ENCODE measurements around the gene EVX2. TPM values are rescaled to one million over a fixed set of nuclear protein-coding genes. Genes with fewer than 3 reads are reported as not detected.

The EVX2 gene
- total RNA-seq, 2 donors from 2014 or later = not detected

GRCh38 chr2:176081837-176082524, 1.8 kb downstream of the EVX2 start:
- Histone ChIP-seq H3K4me1 (ENCODE audit: control insufficient read depth in 1 of 2, low read depth in 2 of 2) (peaks cover 4 to 19% of the 10 kb centered on the region in 2 donors), H3K27me3 (replicated peaks; ENCODE audit: insufficient read depth) (peaks cover 75% of the 10 kb centered on the region), H3K27ac (peak overlapping the region in 1 of 2 donors; percentile 5), H3K36me3 (no peaks in the 10 kb centered on the region), H3K9me3 (no peaks in the 10 kb centered on the region), H3K4me3 (no peak overlapping the region)
- DNase-seq (ENCODE audit: low spot score) (no peak), ATAC-seq (ENCODE audit: insufficient number of reproducible peaks, low FRiP score, low read depth) (no peak)
- TF ChIP-seq, protein P1, sequence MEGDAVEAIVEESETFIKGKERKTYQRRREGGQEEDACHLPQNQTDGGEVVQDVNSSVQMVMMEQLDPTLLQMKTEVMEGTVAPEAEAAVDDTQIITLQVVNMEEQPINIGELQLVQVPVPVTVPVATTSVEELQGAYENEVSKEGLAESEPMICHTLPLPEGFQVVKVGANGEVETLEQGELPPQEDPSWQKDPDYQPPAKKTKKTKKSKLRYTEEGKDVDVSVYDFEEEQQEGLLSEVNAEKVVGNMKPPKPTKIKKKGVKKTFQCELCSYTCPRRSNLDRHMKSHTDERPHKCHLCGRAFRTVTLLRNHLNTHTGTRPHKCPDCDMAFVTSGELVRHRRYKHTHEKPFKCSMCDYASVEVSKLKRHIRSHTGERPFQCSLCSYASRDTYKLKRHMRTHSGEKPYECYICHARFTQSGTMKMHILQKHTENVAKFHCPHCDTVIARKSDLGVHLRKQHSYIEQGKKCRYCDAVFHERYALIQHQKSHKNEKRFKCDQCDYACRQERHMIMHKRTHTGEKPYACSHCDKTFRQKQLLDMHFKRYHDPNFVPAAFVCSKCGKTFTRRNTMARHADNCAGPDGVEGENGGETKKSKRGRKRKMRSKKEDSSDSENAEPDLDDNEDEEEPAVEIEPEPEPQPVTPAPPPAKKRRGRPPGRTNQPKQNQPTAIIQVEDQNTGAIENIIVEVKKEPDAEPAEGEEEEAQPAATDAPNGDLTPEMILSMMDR (IDR thresholded peaks at IDR 0.05) = no peak

DNA sequence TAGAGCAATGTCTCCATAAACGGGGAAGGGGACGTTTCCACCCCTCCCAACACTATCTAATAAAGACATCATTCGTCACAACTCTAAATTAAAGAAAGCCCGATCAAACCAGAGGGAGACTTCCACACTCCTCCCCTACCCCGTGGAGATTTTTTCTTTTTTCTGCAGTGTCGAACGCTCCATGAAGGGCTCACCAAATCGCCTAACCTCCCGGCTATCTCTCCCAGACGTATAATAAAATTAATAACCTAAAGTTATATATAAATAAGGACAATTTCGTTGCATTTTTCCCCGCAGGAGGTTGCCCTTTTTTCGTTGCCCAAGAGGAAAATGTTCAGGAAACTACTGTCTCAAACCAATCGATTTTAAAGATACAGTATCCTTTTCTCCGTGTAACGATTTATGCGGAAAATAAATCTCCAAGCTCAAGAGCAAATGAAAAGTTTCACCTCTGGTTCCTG, 2.4 kb downstream of the EVX2 start:
- no peaks in the 10 kb centered on the region for H3K9me3 ChIP-seq
- peaks cover 75% of the 10 kb centered on the region for H3K27me3 ChIP-seq (replicated peaks; ENCODE audit: insufficient read depth)
- H3K4me1 ChIP-seq (ENCODE audit: control insufficient read depth in 1 of 2, low read depth in 2 of 2) = peaks cover 4 to 19% of the 10 kb centered on the region in 2 donors
- no peaks in the 10 kb centered on the region for H3K36me3 ChIP-seq
- no peak overlapping the region for H3K4me3 ChIP-seq
- DNase-seq (ENCODE audit: low spot score) = no peak
- H3K27ac ChIP-seq = peak overlapping the region in 1 of 2 donors; percentile 27
- ATAC-seq (ENCODE audit: insufficient number of reproducible peaks, low FRiP score, low read depth) = no peak
- TF ChIP-seq, protein P1 (IDR thresholded peaks at IDR 0.05) = no peak

GRCh38 chr2:176080540-176081375, 3.0 kb downstream of the EVX2 start:
- peaks cover under 1 to 19% of the 10 kb centered on the region in 2 donors for H3K4me1 ChIP-seq (ENCODE audit: control insufficient read depth in 1 of 2, low read depth in 2 of 2)
- TF ChIP-seq, protein P1 (IDR thresholded peaks at IDR 0.05) = no peak
- peak overlapping the region; percentile 51 for H3K4me3 ChIP-seq
- peaks cover 75% of the 10 kb centered on the region for H3K27me3 ChIP-seq (replicated peaks; ENCODE audit: insufficient read depth)
- no peak for DNase-seq (ENCODE audit: low spot score)
- no peaks in the 10 kb centered on the region for H3K36me3 ChIP-seq
- H3K9me3 ChIP-seq = no peaks in the 10 kb centered on the region
- ATAC-seq (ENCODE audit: insufficient number of reproducible peaks, low FRiP score, low read depth) = no peak
- peak overlapping the region in 1 of 2 donors; percentile 27 for H3K27ac ChIP-seq

GRCh38 chr2:176079831-176080539, 3.8 kb downstream of the EVX2 start:
- H3K27me3 ChIP-seq (replicated peaks; ENCODE audit: insufficient read depth) = peaks cover 79% of the 10 kb centered on the region
- no peak overlapping the region for H3K27ac ChIP-seq
- peak overlapping the region; percentile 51 for H3K4me3 ChIP-seq
- DNase-seq (ENCODE audit: low spot score) (no peak), ATAC-seq (ENCODE audit: insufficient number of reproducible peaks, low FRiP score, low read depth) (no peak)
- H3K36me3 ChIP-seq = no peaks in the 10 kb centered on the region
- no peaks in the 10 kb centered on the region for H3K9me3 ChIP-seq
- H3K4me1 ChIP-seq (ENCODE audit: control insufficient read depth in 1 of 2, low read depth in 2 of 2) = peaks cover 0 to 19% of the 10 kb centered on the region in 2 donors
- TF ChIP-seq, protein P1 (IDR thresholded peaks at IDR 0.05) = peak; percentile 56
